Femur (tissue), 1 donor: ENCODE results near the gene GSC.
"Not testable (repeated sequence)": the region's sequence is repeated elsewhere in the genome, so short reads cannot be mapped to it uniquely, and the experiment has no call there.

ENCODE experiments used
- DNase-seq: peaks from one replicate; pipeline ENCODE4 v3.0.0-alpha.2; 2017

GSC gene

GRCh38 chr14:94738097-94738496, 31.8 kb downstream of the GSC start:
- no peak for DNase-seq

- no peak for DNase-seq
These were observed 41.0 kb downstream of the GSC start for GRCh38 chr14:94728950-94729349.

- not testable (repeated sequence) for DNase-seq
These were observed 41.5 kb downstream of the GSC start for GRCh38 chr14:94728440-94728839.

- not testable (repeated sequence) for DNase-seq
These were observed 43.3 kb downstream of the GSC start for GRCh38 chr14:94726649-94727048.

- DNase-seq = no peak
These were observed 44.9 kb downstream of the GSC start for GRCh38 chr14:94724993-94725392.

GRCh38 chr14:94722397-94722796, 47.5 kb downstream of the GSC start:
- no peak for DNase-seq
